Measurements from ENCODE around the gene ATP9B. TPM values are rescaled to one million over a fixed set of nuclear protein-coding genes. Genes with fewer than 3 reads are reported as not detected.

The ATP9B gene
- total RNA-seq, 1 experiment from 2014 or later, result 17.8 TPM

DNA sequence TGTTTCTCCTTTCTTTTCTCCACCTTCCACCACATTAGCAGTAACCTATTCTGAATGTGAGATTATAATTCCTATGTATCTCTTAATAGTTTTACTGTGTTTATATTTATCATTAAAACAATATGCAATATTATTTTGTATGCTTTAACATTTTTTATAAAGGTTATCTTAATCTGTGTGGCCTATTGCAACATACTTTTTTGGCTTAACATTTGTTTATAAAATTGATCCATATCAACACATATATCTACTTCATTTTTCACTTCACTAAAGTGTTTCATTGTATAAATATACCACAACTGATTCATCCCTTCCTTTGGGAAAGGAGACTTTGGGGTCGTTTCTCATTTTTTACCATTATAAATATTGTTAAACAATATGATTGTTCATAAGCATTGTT, 48.6 kb downstream of the ATP9B start:
- Histone ChIP-seq H3K9ac (ENCODE audit: low read length) (no peak overlapping the region), H2AFZ (ENCODE audit: low read depth, low read length, poor library complexity, severe bottlenecking) (no peak overlapping the region), H3K4me3 (replicated peaks in 1 of 2; ENCODE audit: low read depth in 1 of 2, low read length in 2 of 2) (no peak overlapping the region), H3K9me2 (ENCODE audit: insufficient read depth) (no peaks in the 10 kb centered on the region), H3K79me2 (ENCODE audit: insufficient read depth, low read length) (no peaks in the 10 kb centered on the region), H3K36me3 (ENCODE audit: control insufficient read depth in 1 of 2, insufficient read depth in 2 of 2, low read length in 2 of 2) (no peaks in the 10 kb centered on the region; a peak in 1 of 4 replicates), H3K4me2 (ENCODE audit: low read length) (no peak overlapping the region), H3K27me3 (ENCODE audit: insufficient read depth, low read length) (no peaks in the 10 kb centered on the region), H3K9me3 (ENCODE audit: control insufficient read depth in 1 of 2, insufficient read depth in 1 of 2, low read depth in 1 of 2, low read length in 2 of 2) (no peaks in the 10 kb centered on the region), H3K4me1 (ENCODE audit: control insufficient read depth in 1 of 2, insufficient read depth in 2 of 2, low read length in 2 of 2) (no peaks in the 10 kb centered on the region), H3K27ac (ENCODE audit: low read depth, low read length) (no peak overlapping the region), H4K20me1 (ENCODE audit: insufficient read depth) (0 out of 2 replicates have a peak, but pooled peaks cover 3% of the 10 kb centered on the region)
- no peak for TF ChIP-seq POLR2A (IDR thresholded peaks at IDR 0.05; ENCODE audit: borderline replicate concordance, extremely low read depth, insufficient read depth, insufficient read length)
- no peak for TF ChIP-seq ZNF274 (IDR thresholded peaks at IDR 0.05; ENCODE audit: low read depth, low read length)
- no peak for TF ChIP-seq ZFX (IDR thresholded peaks at IDR 0.05)
- TF ChIP-seq RAD21 (IDR thresholded peaks at IDR 0.05; ENCODE audit: low read depth), result no peak
- TF ChIP-seq EZH2 (IDR thresholded peaks at IDR 0.05), result no peak
- no peak for TF ChIP-seq EGR1 (IDR thresholded peaks at IDR 0.05; ENCODE audit: low read depth)
- TF ChIP-seq EZH2phosphoT487 (IDR thresholded peaks at IDR 0.05; ENCODE audit: borderline replicate concordance), result no peak
- no peak for TF ChIP-seq SIN3A (IDR thresholded peaks at IDR 0.05; ENCODE audit: low read depth)
- TF ChIP-seq JUND (IDR thresholded peaks at IDR 0.05), result no peak
- no peak for TF ChIP-seq YY1 (IDR thresholded peaks at IDR 0.05; ENCODE audit: extremely low read depth, insufficient replicate concordance, low read depth, low read length)
- no peak for TF ChIP-seq CTCF (IDR thresholded peaks at IDR 0.05 in 2 of 3, conservative IDR thresholded peaks at IDR 0.05 in 1 of 3; ENCODE audit: borderline replicate concordance in 1 of 3, insufficient read depth in 1 of 3, low read depth in 2 of 3, low read length in 2 of 3)
- TF ChIP-seq SP1 (IDR thresholded peaks at IDR 0.05; ENCODE audit: low read depth), result no peak
- ATAC-seq (no peak), DNase-seq (ENCODE audit: low read depth, low spot score) (no peak)
- ChIA-PET RAD21 (ENCODE audit: low non-redundant PET in 1 of 2, low total read pairs in 2 of 2, uncharacterized antibody in 2 of 2, unreplicated experiment in 2 of 2) (no interaction called here), POLR2A (no interaction called here), CTCF (no interaction called here)
- intact Hi-C loops (cut with micrococcal nuclease), result no loop called here
- BruUV-seq (replicated peaks), result no TSS peak

All from HCT116 (cell line).